ENCODE results near the gene FBXL5.

FBXL5 gene
- 78.5 to 145 (median 92.3) reads per million in 9 experiments for total RNA-seq

GRCh38 chr4:15655223-15656037 lies at the start of gene FBXL5:
TSS of gene FBXL5 (minus strand) at chr4:15655357. CDS start at chr4:15655287, 70 bp downstream.
- DNase-seq (peak; percentile 72 to 86 (median 80)), ATAC-seq (replicated peaks) (peak; percentile 82)
- Mint-ChIP-seq H3K9me3 (no peaks in the 10 kb centered on the region), H3K27me3 (no peaks in the 10 kb centered on the region), H3K4me3 (peak within 1 kb of the TSS; percentile 98), H3K4me1 (ENCODE audit: low read depth in 2 of 2) (peaks cover 24 to 25% of the 10 kb centered on the region in 2 donors), H3K36me3 (ENCODE audit: insufficient read depth) (peaks cover 21% of the 10 kb centered on the region), H3K27ac (peak within 1 kb of the TSS; percentile 94 to 98)

- peaks cover 12 to 20% of the 10 kb centered on the region in 2 donors for H3K27me3 Mint-ChIP-seq
- H3K36me3 Mint-ChIP-seq (ENCODE audit: insufficient read depth) = peaks cover 3% of the 10 kb centered on the region
- peak overlapping the region; percentile 86 to 87 for H3K4me3 Mint-ChIP-seq
- no peak for ATAC-seq (replicated peaks)
- DNase-seq = no peak
- H3K4me1 Mint-ChIP-seq (ENCODE audit: low read depth in 2 of 2) = peaks cover 15 to 17% of the 10 kb centered on the region in 2 donors
- no peak overlapping the region for H3K27ac Mint-ChIP-seq
- no peaks in the 10 kb centered on the region for H3K9me3 Mint-ChIP-seq
These were observed 49.0 kb upstream of the FBXL5 start for GRCh38 chr4:15704129-15704528.

DNA sequence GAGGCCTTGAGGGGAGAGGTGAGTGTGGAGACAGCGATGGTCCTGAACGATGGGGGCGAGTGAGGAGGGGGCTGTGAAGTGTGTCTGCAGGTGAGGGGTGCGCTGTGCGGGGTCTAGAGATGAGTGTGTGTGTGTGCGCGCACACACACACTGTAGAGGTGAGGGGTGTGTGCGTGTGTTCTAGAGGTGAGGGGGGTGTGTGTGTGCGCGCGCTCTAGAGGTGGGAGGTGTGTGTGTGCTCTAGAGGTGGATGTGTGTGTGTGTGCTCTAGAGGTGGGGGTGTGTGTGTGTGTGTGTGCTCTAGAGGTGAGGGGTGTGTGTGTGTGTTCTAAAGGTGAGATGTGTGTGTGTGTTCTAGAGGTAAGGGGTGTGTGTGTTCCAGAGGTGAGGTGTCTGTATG lies 48.3 kb upstream of the FBXL5 start:
- Mint-ChIP-seq H3K9me3 (no peaks in the 10 kb centered on the region), H3K36me3 (ENCODE audit: insufficient read depth) (peaks cover 3% of the 10 kb centered on the region), H3K4me1 (ENCODE audit: low read depth in 2 of 2) (peaks cover 15 to 17% of the 10 kb centered on the region in 2 donors), H3K27me3 (peaks cover 12 to 27% of the 10 kb centered on the region in 2 donors), H3K27ac (peak overlapping the region; percentile 11 to 88), H3K4me3 (peak overlapping the region; percentile 86 to 87)
- peak; percentile 2 for ATAC-seq (replicated peaks)
- no peak for DNase-seq

DNA sequence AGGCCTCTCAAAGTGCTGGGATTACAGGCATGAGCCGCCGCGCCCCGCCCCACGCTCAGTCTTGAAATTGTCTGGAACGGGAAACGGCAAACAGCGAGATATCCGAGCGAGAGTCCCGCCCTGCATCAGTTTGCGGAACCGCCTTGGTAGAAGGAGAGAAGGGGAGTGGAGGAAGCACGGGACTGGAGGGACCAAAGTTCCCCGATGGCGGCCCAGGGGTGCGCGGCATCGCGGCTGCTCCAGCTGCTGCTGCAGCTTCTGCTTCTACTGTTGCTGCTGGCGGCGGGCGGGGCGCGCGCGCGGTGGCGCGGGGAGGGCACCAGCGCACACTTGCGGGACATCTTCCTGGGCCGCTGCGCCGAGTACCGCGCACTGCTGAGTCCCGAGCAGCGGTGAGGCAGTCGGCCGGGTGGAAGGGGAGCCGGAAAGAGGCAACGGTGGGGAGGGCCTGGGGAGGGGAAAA lies 47.8 kb upstream of the FBXL5 start, which contains the start of gene BST1:
TSS of gene BST1 (plus strand) at position 125 of the 463 bp plus-strand sequence. CDS start at position 205, 80 bp downstream.
- H3K9me3 Mint-ChIP-seq = no peaks in the 10 kb centered on the region
- peaks cover 12 to 30% of the 10 kb centered on the region in 2 donors for H3K27me3 Mint-ChIP-seq
- peak; percentile 85 for ATAC-seq (replicated peaks)
- H3K4me3 Mint-ChIP-seq = peak within 1 kb of the TSS; percentile 86 to 87
- DNase-seq = peak; percentile 35 to 46 (median 39)
- H3K36me3 Mint-ChIP-seq (ENCODE audit: insufficient read depth) = peaks cover 3% of the 10 kb centered on the region
- H3K27ac Mint-ChIP-seq = peak within 1 kb of the TSS; percentile 30 to 88
- peaks cover 15 to 17% of the 10 kb centered on the region in 2 donors for H3K4me1 Mint-ChIP-seq (ENCODE audit: low read depth in 2 of 2)

DNA sequence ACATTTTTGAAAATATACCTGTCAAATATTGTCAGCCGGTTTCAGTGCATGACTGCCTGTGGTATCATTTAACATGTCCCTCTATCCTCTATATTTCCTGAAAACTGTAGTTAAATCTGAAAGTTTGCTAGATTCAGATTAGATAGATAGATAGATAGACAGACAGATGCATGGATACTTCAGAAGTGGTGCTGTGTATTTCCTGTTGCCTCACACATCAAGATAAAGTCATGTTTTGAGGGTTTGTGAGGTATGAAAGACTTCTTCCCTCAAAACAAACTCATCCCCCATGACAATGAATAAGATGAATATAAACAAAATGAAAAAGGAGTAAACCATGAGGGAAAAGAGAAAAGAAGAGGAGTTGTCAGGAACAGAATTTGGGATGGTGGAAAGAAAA lies 41.7 kb upstream of the FBXL5 start:
- H3K4me1 Mint-ChIP-seq (ENCODE audit: low read depth in 2 of 2) = peaks cover 0 to 1% of the 10 kb centered on the region in 2 donors
- no peak for ATAC-seq (replicated peaks)
- H3K27me3 Mint-ChIP-seq = peaks cover 17 to 41% of the 10 kb centered on the region in 2 donors
- DNase-seq = no peak
- H3K36me3 Mint-ChIP-seq (ENCODE audit: insufficient read depth) = no peaks in the 10 kb centered on the region
- no peak overlapping the region for H3K4me3 Mint-ChIP-seq
- no peak overlapping the region for H3K27ac Mint-ChIP-seq
- no peaks in the 10 kb centered on the region for H3K9me3 Mint-ChIP-seq

DNA sequence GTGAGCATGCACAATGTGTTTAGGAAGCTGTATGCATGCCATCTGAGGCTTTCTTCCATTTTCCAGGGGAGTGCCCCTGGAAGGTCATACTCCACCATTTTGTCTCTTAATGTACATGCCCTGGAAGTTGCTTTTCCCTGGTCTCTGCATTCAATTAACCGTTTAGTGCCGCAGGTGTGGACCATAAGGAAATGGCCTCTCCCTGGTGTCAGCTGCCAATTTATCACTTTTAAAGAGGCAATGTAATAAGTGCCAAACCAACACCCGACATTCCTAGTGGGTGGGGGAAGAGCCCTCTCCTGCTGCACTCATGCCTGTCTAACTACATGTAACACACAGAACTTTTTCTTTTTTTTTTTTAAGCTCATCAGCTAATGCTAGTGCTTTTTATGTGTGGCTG lies 40.6 kb upstream of the FBXL5 start:
- Mint-ChIP-seq H3K9me3 (no peaks in the 10 kb centered on the region), H3K27ac (no peak overlapping the region), H3K27me3 (peaks cover 14 to 37% of the 10 kb centered on the region in 2 donors), H3K4me1 (ENCODE audit: low read depth in 2 of 2) (peaks cover 0 to 1% of the 10 kb centered on the region in 2 donors), H3K36me3 (ENCODE audit: insufficient read depth) (no peaks in the 10 kb centered on the region), H3K4me3 (no peak overlapping the region)
- DNase-seq (no peak), ATAC-seq (replicated peaks) (no peak)

DNA sequence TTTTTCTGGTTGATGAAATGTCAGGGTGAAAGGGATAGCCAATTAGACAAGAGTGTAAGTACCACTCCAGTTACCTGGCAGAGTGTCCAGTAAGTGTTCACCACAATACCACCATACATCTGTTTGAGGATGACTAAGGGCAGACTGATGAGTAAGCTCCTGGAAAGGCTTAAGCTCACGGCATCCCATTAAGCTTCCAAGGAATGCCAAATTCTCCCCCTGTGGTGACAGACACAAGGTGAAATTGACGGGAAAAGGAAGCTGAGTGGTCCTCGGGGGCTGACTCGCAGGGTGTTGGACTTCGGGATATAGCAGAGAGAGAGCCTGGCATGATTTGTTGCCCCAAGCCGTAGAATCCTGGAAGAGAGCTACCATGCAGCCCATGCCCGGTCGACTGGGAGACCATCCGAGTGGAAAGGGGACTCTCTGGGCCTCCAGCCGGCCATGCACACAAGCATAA lies 40.1 kb upstream of the FBXL5 start:
- Mint-ChIP-seq H3K9me3 (no peaks in the 10 kb centered on the region), H3K4me3 (no peak overlapping the region), H3K36me3 (ENCODE audit: insufficient read depth) (no peaks in the 10 kb centered on the region), H3K27ac (no peak overlapping the region), H3K27me3 (peaks cover 13 to 33% of the 10 kb centered on the region in 2 donors), H3K4me1 (ENCODE audit: low read depth in 2 of 2) (peaks cover 0 to 1% of the 10 kb centered on the region in 2 donors)
- ATAC-seq (replicated peaks) (no peak), DNase-seq (no peak)

DNA sequence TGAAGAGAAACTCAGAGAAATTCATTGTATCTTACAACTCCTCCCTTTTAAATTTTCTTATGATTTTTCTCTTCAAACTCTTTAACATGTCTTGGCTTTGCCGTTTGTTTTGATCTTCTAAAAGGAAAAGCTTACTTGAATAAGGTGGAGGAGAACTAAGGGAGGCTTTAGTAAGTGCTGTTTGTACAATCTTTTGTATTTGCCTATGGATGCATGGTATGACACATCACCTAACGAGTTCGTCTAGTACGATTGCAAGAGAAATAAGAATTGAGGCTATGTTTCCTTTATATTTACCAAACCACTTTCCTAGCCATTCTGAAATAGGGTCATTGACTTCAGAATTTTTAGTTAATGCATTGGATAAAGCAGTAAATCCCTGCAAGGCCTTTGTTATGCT lies 39.3 kb upstream of the FBXL5 start:
- peaks cover 0 to 1% of the 10 kb centered on the region in 2 donors for H3K4me1 Mint-ChIP-seq (ENCODE audit: low read depth in 2 of 2)
- H3K36me3 Mint-ChIP-seq (ENCODE audit: insufficient read depth) = no peaks in the 10 kb centered on the region
- no peak overlapping the region for H3K27ac Mint-ChIP-seq
- H3K4me3 Mint-ChIP-seq = no peak overlapping the region
- H3K9me3 Mint-ChIP-seq = no peaks in the 10 kb centered on the region
- DNase-seq = no peak
- no peak for ATAC-seq (replicated peaks)
- peaks cover 8 to 24% of the 10 kb centered on the region in 2 donors for H3K27me3 Mint-ChIP-seq

GRCh38 chr4:15692602-15693001 lies 37.4 kb upstream of the FBXL5 start:
- ATAC-seq (replicated peaks) (no peak), DNase-seq (no peak)
- H3K27me3 Mint-ChIP-seq = peaks cover 8 to 11% of the 10 kb centered on the region in 2 donors
- no peak overlapping the region for H3K4me3 Mint-ChIP-seq
- H3K4me1 Mint-ChIP-seq (ENCODE audit: low read depth in 2 of 2) = peaks cover 0 to 1% of the 10 kb centered on the region in 2 donors
- peaks cover 11% of the 10 kb centered on the region for H3K36me3 Mint-ChIP-seq (ENCODE audit: insufficient read depth)
- H3K27ac Mint-ChIP-seq = no peak overlapping the region
- no peaks in the 10 kb centered on the region for H3K9me3 Mint-ChIP-seq

GRCh38 chr4:15691346-15692135 lies 36.4 kb upstream of the FBXL5 start:
- Mint-ChIP-seq H3K27ac (no peak overlapping the region), H3K36me3 (ENCODE audit: insufficient read depth) (peaks cover 20% of the 10 kb centered on the region), H3K4me1 (ENCODE audit: low read depth in 2 of 2) (no peaks in the 10 kb centered on the region), H3K4me3 (no peak overlapping the region), H3K27me3 (peaks cover 0 to under 1% of the 10 kb centered on the region in 2 donors), H3K9me3 (no peaks in the 10 kb centered on the region)
- no peak for DNase-seq
- ATAC-seq (replicated peaks) = no peak

DNA sequence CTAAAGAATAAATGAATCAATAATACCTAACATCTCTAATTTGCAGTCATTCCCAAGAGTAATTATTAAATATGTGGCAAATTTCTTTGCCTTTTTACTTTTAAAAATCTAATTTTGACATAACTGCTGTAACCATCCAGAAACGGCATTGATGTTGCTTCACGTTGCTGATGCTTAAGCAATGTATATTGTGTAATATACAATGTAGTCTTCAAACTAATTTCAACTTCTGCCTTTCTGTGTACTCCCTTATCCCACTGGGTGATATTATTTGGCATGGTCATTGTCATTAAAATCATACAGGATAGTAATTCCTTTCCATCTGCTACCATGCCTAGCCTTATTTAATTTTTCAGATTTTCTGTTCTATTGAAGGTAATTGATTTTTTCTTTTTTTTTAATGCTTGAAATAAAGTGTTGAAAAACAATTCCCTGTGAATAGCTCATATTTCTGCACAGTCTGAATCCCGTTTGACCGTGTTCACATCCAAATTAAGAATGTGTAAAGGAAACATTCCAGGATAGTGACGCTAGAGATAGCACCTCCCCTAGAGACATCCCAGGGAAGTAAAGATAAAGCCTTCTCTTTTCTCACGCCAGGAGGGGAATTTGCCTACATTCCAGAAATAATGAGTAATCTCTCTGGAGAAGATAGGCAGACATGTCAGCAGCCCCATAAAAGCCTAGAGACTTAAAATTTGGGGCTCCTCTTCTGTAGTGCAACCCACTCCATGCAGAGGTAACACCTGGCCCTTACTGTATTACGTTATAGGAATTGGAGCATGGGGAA lies 35.1 kb upstream of the FBXL5 start:
- no peak overlapping the region for H3K4me3 Mint-ChIP-seq
- peaks cover 23% of the 10 kb centered on the region for H3K36me3 Mint-ChIP-seq (ENCODE audit: insufficient read depth)
- ATAC-seq (replicated peaks) = no peak
- H3K27ac Mint-ChIP-seq = no peak overlapping the region
- H3K27me3 Mint-ChIP-seq = no peaks in the 10 kb centered on the region
- no peaks in the 10 kb centered on the region for H3K9me3 Mint-ChIP-seq
- DNase-seq = no peak
- H3K4me1 Mint-ChIP-seq (ENCODE audit: low read depth in 2 of 2) = peaks cover 3 to 4% of the 10 kb centered on the region in 2 donors

GRCh38 chr4:15689540-15689939 lies 34.4 kb upstream of the FBXL5 start:
- peaks cover 23% of the 10 kb centered on the region for H3K36me3 Mint-ChIP-seq (ENCODE audit: insufficient read depth)
- peaks cover 7% of the 10 kb centered on the region in 2 donors for H3K4me1 Mint-ChIP-seq (ENCODE audit: low read depth in 2 of 2)
- ATAC-seq (replicated peaks) = no peak
- no peak for DNase-seq
- H3K27me3 Mint-ChIP-seq = no peaks in the 10 kb centered on the region
- no peak overlapping the region for H3K4me3 Mint-ChIP-seq
- no peak overlapping the region for H3K27ac Mint-ChIP-seq
- H3K9me3 Mint-ChIP-seq = no peaks in the 10 kb centered on the region

DNA sequence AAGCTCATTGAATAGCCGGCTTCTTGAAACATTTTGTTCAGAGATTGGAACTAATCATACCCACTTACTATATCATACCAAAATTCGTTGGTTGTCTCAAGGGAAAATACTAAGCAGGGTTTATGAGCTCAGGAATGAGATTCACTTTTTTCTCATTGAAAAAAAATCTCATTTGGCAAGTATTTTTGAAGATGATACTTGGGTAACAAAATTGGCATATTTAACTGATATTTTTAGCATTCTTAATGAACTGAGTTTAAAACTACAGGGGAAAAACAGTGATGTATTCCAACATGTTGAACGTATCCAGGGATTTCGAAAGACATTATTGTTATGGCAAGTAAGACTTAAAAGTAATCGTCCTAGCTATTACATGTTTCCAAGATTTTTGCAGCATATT lies 32.9 kb upstream of the FBXL5 start:
- Mint-ChIP-seq H3K36me3 (ENCODE audit: insufficient read depth) (peaks cover 23% of the 10 kb centered on the region), H3K9me3 (no peaks in the 10 kb centered on the region), H3K4me3 (no peak overlapping the region), H3K27ac (no peak overlapping the region), H3K4me1 (ENCODE audit: low read depth in 2 of 2) (peaks cover 8 to 14% of the 10 kb centered on the region in 2 donors), H3K27me3 (no peaks in the 10 kb centered on the region)
- ATAC-seq (replicated peaks) (no peak), DNase-seq (no peak)
